Activated T-cell treated with anti-CD3 and anti-CD28 coated beads, Interleukin-2, amount 50 U/mL, for 1 hour (primary cell): Measurements from ENCODE around the gene MLLT3.

ENCODE experiments used
- DNase-seq: peaks from one replicate; pipeline ENCODE4 v3.0.0-alpha.2; 2020

MLLT3 gene

GRCh38 chr9:20373263-20373662 lies 249.0 kb downstream of the MLLT3 start:
- no peak for DNase-seq

DNA sequence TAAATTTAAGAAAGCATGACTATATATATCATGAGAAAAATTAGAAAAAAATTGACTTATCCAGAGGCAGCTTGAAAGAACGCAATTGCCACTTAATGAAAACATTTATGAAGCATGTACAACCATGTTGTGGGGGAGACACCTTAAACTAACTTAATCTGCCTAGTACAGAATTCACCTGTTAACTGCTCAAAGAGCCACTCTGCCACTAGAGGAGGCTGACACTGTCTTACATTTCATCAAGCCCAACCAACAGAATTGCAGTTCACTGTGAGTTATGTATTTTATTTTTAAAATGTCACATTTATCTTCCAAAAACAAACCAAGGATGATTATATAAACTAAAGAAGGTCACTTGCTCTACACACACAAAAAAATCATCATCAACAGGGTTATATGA lies 252.9 kb downstream of the MLLT3 start:
- no peak for DNase-seq

DNA sequence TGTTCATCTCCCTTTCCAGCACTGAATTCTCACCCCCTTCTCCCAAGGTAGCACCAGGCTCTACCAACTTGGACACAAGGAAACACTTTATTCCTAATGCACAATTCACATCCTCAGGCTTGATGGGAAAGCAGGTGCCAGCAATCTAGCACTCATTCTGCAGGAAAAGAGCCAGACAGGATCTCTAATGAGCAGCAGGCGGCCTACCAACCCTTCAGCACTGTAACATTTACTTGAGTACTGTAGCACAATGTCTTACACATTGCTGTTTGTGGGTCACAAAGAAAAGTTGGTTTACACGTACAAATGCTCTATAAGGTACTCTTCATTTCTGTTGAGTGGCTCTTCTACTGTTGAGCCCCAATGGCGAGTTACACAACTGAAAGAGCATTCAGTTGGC lies 254.4 kb downstream of the MLLT3 start:
- no peak for DNase-seq

- DNase-seq, result no peak
Measured at GRCh38 chr9:20364959-20365358, 257.3 kb downstream of the MLLT3 start.

- DNase-seq, result no peak
Measured at GRCh38 chr9:20363233-20363632, 259.1 kb downstream of the MLLT3 start.

DNA sequence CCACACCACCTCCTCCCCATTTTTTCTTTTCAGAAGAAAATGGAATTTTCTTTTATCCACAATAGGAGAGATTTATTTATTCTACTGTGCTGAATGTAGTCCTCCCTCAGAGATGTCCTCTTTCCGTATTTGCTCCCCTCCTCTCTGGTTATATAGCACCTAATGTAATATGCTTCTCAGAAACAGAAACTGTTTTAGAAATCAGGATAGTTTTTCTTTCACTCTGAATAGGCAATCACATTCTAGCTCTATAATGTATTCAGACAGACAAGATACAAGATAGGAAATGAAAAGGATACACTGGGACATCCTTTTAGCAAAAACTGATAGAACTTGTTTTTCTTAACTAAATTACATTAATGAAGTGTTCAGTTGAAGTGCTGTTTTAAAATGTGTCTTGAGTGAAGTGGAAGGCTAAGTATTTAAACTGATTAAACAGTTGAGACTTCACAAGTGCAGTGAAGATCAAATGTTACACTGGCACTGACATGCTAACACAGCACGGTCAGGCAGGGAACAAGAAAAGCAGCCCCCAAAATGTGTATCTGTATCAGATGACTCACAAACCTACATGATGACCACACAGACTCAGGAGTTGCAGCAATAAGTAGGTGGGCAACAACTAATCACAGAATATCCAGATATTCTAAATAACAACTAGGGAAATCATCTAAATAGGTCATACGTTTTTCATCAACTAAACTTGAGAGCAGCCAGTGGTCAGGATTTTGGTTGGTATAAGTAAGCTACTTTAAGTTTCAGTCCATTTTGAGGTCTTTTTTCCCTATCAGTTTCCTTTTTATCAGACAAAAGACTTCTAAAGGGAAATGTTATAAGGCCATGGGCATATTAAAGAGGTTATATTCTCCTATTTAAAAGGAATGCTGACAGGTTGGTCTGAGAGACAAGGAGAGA lies 260.4 kb downstream of the MLLT3 start:
- no peak for DNase-seq

DNA sequence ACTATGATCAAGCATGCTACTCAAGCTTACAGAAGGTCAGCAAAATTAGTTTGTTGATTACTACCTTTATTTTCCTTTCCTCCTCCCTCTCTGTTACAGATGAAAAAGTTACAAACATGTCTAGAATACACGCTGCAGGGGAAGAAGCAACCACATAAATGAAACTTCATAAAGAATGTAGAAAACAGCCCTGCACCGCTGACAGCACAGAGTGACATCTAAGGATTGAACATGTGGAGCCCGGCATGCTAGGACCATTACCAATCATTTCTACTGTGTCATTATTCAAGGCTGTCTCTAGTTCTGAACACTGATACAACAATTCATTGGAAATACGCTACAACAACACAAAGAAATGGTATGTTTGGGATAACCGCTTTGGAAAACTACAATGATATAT lies 261.1 kb downstream of the MLLT3 start:
- no peak for DNase-seq

- DNase-seq, result no peak
Measured at GRCh38 chr9:20358207-20358606, 264.1 kb downstream of the MLLT3 start.

DNA sequence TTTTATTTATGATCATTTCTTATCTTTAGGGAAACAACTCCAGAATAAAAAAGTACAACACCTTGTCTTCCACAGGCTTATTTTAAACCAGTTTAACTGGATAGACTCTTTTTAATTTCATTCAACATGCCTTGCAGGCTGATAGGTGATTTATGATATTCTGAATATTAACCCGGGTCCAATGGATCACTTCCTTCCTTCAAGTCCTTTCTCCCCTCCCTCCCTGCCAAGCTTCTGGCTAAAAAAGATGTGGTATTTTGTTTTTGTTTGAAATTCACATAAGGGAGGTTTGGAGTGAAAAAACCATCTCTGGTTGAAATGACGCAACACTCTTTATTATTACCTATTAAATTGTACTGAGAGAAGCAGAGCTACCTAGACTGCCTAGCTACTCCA lies 265.3 kb downstream of the MLLT3 start:
- DNase-seq, result no peak

GRCh38 chr9:20356403-20357036 lies 265.8 kb downstream of the MLLT3 start:
- peak; percentile 54 for DNase-seq

- no peak for DNase-seq
Measured at GRCh38 chr9:20355022-20355421, 267.3 kb downstream of the MLLT3 start.

DNA sequence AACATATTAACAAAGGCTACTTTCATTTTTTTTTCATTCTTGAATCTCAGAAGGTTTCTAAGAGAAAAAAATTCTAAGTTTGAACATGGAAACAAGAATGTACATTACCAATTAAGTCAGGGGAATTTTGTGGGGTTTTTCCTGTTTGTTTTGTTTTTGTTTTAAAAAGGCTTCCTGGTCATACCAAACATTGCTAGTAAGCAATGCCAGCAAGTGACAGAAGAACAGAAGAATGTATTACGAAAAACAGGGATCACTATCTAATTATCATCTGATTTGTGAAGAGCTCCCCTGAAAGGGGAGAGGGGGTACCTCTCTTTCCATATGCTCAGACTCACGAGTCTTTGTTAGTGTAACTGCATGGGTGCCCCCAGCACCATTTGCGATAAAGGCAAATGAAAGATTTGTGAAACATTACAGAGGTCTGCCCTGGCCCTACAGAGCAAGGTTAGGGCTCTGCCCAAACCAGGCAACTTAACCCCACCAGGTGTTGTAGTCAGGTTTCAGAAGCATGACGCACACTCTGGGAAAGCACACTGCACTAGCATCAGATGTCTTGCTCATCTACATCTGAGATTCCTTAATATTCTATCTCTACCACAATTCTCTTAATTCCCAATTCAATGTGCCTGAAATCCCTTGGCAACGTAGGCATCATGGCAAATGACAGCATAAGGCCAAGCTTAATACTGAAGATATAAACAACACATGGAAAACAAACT lies 268.2 kb downstream of the MLLT3 start:
- DNase-seq, result no peak

- DNase-seq, result no peak
Measured at GRCh38 chr9:20353524-20353923, 268.8 kb downstream of the MLLT3 start.

- no peak for DNase-seq
Measured at GRCh38 chr9:20352591-20352990, 269.7 kb downstream of the MLLT3 start.

DNA sequence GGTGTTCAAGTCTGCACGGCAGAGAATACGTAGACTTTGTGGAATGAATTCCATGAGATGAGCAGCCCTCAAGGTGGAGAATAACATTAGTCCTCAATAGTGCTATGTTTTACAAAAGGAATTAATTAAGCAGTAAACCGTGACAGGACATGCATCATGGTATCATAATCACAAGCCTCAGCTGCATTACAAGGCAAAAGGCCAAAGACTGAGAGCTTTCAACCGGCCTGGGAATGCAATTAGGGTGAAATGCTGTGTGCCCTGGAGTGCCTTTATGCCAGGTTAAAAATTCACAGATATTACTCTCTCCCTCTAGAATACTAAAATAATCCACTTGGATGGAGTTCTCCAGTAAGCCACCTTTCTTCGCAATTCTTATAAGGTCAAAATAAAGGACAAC lies 270.6 kb downstream of the MLLT3 start:
- no peak for DNase-seq

GRCh38 chr9:20349568-20349967 lies 272.7 kb downstream of the MLLT3 start:
- no peak for DNase-seq

GRCh38 chr9:20343325-20343724 lies 279.0 kb downstream of the MLLT3 start:
- DNase-seq, result no peak

DNA sequence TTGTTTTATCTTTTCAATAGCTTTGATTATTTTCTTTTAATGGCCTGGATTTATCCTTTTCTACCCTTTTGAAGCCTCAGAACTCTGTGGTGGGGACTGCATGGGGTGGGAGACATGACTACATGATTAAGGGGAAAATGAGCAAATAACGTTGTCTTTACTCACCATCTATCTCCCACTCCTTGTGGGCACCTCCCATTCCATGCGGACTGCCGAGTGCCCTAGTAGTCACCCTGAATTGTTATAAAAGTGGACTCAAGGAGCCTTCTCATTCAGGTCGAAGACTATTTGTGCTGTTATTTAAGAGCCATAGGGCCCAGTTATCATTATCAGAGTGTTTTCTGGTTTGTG lies 281.8 kb downstream of the MLLT3 start:
- no peak for DNase-seq

GRCh38 chr9:20335668-20336332 lies 286.5 kb downstream of the MLLT3 start:
- no peak for DNase-seq

GRCh38 chr9:20333991-20334390 lies 288.3 kb downstream of the MLLT3 start:
- no peak for DNase-seq

DNA sequence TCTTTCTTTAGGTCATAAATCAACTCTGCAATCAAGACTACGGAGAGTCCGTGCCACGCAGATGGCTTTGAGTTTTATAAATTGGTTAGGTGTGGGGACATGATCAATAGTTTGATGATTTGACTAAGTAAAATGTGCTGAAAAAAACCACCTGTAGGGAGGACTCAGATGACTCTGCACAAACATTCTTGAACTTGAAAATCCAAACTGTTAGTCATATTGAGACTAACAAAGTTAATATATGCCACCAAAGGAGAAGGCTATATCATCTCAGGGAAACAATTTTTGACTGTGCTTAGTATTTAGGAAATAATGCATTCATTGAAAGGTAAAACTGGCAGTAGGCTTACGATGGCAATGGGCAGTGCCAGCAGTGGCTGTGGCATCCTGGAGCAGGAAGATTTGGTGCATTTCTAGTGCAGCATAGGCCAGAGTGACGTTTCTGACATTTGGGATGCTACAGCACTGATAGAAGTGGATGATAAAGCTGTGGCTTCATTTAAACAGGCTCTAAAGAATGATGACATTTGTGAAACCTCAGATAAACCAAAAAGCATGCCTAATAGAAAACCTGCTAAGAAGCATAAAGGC lies 291.1 kb downstream of the MLLT3 start:
- DNase-seq, result no peak

GRCh38 chr9:20330688-20331087 lies 291.6 kb downstream of the MLLT3 start:
- no peak for DNase-seq

GRCh38 chr9:20326516-20326915 lies 295.8 kb downstream of the MLLT3 start:
- no peak for DNase-seq
